ENCODE data around the gene MCC.
A peak's percentile ranks its signal among the peaks of the same experiment; 100 is the strongest.

MCC gene

GRCh38 chr5:113199122-113199905 lies 288.9 kb downstream of the MCC start (continued):
- TF ChIP-seq ZBTB48 (tag by site-specific recombination; IDR thresholded peaks at IDR 0.05) (no peak), SP7 (tag by site-specific recombination; IDR thresholded peaks at IDR 0.05) (no peak), SP3 (tag by site-specific recombination; IDR thresholded peaks at IDR 0.05) (no peak), ZNF2 (tag by site-specific recombination; IDR thresholded peaks at IDR 0.05) (peak; percentile 45; the same call in 1 of the 2 replicates), ZNF660 (tag by site-specific recombination; IDR thresholded peaks at IDR 0.05) (peak; percentile 61; the same call in 1 of the 2 replicates), PRDM1 (tag by site-specific recombination; IDR thresholded peaks at IDR 0.05) (peak; percentile 92), ZNF302 (tag by site-specific recombination; IDR thresholded peaks at IDR 0.05; ENCODE audit: low read depth) (no peak), ZNF639 (tag by site-specific recombination; IDR thresholded peaks at IDR 0.05) (peak; percentile 33; the same call in 1 of the 2 replicates)

- Histone ChIP-seq H3K4me1 (ENCODE audit: control insufficient read depth, insufficient read depth, low read length) (peaks cover 34% of the 10 kb centered on the region), H3K9me3 (ENCODE audit: control insufficient read depth, insufficient read depth, low read depth, low read length) (no peaks in the 10 kb centered on the region), H3K4me3 (ENCODE audit: low read depth, low read length) (no peak overlapping the region), H3K36me3 (ENCODE audit: control insufficient read depth in 2 of 2, insufficient read depth in 1 of 2, low read length in 2 of 2) (peaks cover 0 to 10% of the 10 kb centered on the region in 2 experiments; a peak in 1 of 3 replicates), H3K27ac (ENCODE audit: extremely low read depth, low read depth, low read length) (no peak overlapping the region)
- ChIA-PET CTCF (interaction anchor here (0.8 kb wide), 1 partner anchor 73 kb away, joined by 4 read pairs; no protein-coding TSS in a partner anchor), POLR2A (no interaction called here)
- TF ChIP-seq GLIS1 (tag by site-specific recombination; IDR thresholded peaks at IDR 0.05) (peak; percentile 92), ZNF600 (tag by site-specific recombination; IDR thresholded peaks at IDR 0.05) (peak; percentile 72; the same call in 1 of the 2 replicates), ZBTB44 (tag by site-specific recombination; IDR thresholded peaks at IDR 0.05) (no peak), ZNF580 (tag by site-specific recombination; IDR thresholded peaks at IDR 0.05) (0 out of 2 replicates have a peak, but pooled peaks have one; percentile 18), PRDM10 (tag by site-specific recombination; IDR thresholded peaks at IDR 0.05) (peak; percentile 91), KLF16 (tag by site-specific recombination; IDR thresholded peaks at IDR 0.05) (no peak), FEZF1 (tag by site-specific recombination; IDR thresholded peaks at IDR 0.05) (peak; percentile 30; the same call in 1 of the 2 replicates), SETDB1 (IDR thresholded peaks at IDR 0.05; ENCODE audit: insufficient read length, low read length) (no peak), ZBTB10 (tag by site-specific recombination; IDR thresholded peaks at IDR 0.05) (no peak), HIC1 (tag by site-specific recombination; IDR thresholded peaks at IDR 0.05) (no peak), ZFP3 (tag by site-specific recombination; IDR thresholded peaks at IDR 0.05; ENCODE audit: low read depth) (no peak), HOXA7 (CRISPR knock-in tag; IDR thresholded peaks at IDR 0.05; ENCODE audit: borderline replicate concordance) (no peak), OVOL3 (tag by site-specific recombination; IDR thresholded peaks at IDR 0.05) (no peak), ZNF776 (tag by site-specific recombination; IDR thresholded peaks at IDR 0.05; ENCODE audit: borderline replicate concordance) (no peak), ZNF24 (tag by site-specific recombination; IDR thresholded peaks at IDR 0.05) (no peak)
These were observed 290.6 kb downstream of the MCC start for GRCh38 chr5:113197456-113198200.
